Stimulated activated CD8-positive, alpha-beta memory T cell treated with anti-CD3 and anti-CD28 coated beads, Interleukin-12 subunit alpha, Interleukin-12 subunit beta, amount 100 ng/mL, for 24 hours (primary cell): Measurements from ENCODE around the gene HS3ST5.

Experiments
- DNase-seq: peaks from one replicate; pipeline ENCODE4 v3.0.0-alpha.2; 2020; ENCODE audit errors: extremely low read depth

HS3ST5 gene, protein sequence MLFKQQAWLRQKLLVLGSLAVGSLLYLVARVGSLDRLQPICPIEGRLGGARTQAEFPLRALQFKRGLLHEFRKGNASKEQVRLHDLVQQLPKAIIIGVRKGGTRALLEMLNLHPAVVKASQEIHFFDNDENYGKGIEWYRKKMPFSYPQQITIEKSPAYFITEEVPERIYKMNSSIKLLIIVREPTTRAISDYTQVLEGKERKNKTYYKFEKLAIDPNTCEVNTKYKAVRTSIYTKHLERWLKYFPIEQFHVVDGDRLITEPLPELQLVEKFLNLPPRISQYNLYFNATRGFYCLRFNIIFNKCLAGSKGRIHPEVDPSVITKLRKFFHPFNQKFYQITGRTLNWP

DNA sequence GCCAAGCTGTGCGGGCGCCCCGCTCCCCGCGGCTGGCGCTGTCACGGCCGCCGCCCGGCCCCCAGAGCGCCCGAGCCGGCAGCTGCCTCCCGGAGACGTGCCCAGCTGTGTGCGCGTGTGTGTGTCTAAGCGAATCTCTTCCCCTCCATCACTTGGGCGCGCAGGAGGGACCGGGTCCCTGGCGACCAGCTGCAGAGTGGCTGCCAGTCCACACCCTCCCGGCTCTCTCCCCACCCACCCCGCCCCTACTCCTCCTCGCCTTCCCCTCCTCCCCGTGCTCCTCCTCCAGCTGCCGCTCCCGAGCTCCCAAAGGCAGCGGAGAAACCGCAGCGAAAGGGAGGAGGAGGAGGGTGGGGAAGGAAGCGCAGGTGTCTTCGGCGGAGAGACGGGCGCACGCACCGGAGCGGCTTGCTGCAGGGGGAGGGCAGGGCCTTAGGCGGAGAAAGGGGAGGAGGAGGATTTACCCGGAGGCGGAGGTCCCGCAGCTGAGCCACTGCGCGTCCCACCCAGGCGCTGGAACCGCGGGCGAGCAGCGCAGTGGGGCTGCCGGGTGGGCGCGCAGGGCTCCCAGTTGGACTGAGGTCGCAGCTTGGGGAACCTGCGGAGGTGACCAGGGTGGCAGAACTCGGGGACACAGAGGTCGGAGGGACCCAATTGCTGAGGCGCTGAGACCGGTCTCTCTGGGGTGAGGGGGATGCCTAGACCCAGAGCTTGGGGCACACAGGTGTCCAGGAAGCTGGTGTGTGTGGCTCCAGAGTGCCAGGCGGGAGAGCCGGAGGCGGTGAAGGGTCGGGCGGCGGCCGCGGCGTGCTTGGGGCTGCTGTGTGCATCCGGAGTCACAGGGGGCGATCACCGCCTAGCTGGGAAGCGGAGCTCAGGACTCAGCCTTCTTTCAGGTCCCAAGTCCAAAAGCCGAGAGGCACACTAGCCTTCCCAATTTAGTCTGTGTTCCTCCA lies at the start of gene HS3ST5:
HS3ST5 (minus strand) TSS at position 198 of the 956 bp plus-strand sequence. CDS start 280,178 bp downstream, outside the sequence.
- no peak for DNase-seq

DNA sequence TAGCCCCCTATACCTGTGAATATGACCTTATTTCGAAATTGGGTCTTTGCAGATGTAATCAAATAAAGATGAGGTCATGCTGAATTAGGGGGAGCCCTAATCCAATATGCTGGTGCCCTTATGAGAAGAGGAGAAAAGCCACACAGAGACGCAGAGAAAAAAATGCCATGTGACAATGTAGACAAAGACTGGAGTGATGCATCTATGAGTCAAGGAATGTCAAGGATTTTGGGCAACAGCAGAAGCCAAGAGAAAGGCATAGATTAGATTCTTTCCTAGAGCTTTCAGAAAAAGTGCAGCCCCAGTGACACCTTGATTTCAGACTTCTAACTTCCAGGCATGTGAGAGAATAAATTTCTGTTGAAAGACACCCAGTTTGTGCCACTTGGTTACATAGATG lies 47.4 kb upstream of the HS3ST5 start:
- DNase-seq: no peak

DNA sequence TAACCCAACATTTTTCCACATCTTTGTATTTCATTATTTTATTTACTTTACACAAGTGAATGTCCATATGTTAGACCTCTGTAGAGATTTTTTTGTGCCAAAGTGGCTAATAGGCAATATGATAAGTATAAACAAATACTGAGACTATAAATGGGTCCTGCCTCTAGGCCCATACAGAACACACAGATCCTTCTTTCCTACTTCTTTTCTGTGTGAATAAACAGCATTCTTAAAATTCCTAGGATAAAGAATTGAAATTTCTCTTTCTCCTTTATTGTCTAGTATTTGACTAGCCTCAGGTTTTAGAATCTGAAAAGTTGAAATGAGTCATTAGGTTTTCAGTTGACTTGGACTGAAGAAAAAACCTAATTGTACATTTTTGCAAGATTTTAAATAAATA lies 46.3 kb upstream of the HS3ST5 start:
- no peak for DNase-seq

DNA sequence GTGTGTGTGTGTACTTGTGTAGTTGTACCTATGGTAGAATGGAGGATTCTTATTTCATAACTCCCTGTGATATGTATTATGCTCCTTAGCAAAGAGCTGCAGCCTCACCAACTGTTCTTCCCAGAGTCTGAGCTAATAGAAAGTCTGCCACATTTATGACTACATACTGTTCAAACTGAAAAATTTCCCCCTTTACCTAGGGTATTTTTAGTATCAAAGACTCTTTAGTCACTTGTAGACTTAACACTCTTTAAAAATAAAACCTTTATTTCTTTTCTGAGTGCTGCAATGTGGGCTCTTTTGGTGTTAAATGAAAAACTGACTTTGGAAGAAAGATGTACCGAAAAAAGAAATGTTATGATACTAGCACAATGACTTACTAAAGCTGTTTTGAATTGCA lies 39.6 kb upstream of the HS3ST5 start:
- no peak for DNase-seq

DNA sequence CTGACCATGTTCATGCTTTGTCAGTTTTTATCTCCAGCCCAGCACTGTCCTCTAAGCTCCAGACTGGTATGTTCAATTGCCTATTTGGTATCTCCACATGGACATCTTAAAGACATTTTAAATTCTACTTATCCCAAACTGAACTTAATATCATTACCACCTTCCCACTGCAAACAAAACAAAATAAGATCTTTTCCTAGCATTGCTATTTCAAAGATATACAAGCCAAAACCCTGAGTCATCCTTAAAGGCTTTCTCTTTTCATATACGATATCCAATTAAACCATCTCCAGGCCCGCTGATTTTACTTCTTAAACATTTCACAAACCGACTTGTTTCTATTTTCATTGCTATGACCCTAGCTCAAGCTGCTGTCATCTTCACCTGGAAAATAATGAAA lies 35.1 kb upstream of the HS3ST5 start:
- no peak for DNase-seq

DNA sequence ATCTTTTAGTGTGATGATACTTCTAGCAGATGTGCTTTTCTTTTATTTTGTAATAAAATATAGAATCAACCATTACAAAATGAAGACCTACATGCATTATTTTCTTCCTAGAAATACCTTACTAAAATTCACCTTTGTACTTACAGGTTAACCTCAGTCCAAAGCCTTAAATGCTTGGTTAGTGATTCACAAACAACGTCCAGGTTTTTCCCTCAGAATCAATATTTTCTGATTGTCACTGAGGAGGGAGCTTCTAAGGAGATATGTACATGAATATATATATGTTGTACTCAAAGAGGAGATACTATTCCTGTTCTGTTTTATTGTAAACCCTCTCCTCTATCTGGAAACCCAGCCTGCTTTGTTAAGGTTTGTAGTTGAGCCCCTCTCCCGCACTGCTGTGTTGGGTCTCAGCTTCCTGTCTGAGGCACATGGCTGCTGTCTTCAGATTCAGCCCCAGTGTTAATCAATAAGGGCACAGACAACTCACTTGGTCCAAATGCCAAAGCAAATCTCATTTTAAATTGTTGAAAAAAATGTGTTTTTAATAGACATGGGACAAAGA lies 33.9 kb upstream of the HS3ST5 start:
- no peak for DNase-seq

DNA sequence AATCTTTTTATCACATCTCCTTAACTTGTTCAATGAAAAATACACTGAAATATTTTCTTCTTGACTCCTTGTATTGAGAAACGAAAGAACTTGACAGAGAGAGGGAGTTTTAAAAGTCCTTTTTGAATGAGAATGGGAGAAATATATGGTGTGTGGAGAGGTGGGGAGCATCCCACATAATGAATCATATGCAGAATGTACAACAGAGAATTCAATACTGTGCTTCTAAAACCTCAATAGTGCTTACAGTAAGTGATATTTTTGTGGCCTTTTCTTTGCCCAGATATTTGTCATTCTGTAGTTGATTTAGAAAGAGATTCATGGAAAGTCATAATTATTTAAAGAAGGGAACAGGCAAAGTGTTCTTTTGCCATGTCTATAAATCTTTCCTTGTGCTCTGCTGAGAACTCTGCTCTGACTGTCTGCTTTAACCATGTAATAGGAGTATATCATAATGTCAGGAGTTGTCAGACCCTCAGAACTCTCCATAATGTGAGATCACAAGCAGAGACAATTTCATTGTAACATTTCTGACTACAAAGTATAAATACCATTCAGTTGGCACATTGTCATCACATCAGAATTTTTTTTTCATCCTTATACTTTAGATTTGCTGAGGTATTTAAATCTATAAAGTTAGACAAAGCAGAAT lies 32.8 kb upstream of the HS3ST5 start:
- DNase-seq: no peak

DNA sequence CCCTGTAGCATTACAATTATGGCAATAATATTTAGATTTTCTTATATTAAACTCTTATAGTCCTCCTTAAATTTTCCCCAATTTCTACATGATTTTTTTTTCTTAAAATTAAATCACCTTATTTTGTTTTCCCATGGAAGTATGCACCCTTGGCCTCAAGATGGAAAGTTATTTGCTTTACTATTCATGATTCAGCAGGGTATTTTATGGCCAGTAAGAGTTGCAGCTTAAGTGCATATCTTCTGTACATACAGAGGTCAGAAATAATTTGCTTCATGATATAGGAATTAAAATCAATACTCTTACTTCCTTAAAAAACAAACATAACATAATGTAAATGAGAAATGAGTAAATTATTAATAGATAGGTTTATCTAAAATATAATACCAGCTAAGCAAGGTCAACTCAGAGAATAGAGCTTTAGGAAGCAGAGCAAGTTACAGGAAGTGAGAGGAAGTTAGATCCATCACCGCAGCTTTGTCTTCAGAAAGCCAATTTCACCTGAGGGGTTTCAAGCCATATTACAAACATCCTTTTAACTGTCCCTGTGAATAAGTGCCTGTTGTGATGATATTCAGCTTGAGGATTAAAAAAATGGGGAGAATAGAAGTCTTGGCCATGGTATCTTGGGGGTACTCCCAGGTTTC lies 24.6 kb upstream of the HS3ST5 start:
- no peak for DNase-seq

DNA sequence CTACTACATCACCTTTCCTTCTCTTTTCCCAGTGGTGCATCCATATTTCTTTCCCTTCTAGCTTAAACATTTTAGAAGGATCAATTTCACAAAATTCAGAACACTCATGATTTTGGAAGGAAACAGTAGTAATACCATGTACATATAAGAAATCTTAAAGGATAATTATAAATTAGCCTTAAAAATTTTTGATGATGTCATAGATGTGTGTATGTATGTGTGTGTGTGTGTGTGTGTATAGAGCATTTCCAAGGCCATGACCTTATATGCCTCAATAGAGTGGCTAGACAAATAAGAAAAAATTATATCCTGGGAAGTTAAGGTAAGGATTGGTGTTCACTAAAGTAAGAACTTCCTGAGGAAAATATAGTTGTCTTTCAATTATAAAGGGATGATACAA lies 24.1 kb upstream of the HS3ST5 start:
- no peak for DNase-seq

DNA sequence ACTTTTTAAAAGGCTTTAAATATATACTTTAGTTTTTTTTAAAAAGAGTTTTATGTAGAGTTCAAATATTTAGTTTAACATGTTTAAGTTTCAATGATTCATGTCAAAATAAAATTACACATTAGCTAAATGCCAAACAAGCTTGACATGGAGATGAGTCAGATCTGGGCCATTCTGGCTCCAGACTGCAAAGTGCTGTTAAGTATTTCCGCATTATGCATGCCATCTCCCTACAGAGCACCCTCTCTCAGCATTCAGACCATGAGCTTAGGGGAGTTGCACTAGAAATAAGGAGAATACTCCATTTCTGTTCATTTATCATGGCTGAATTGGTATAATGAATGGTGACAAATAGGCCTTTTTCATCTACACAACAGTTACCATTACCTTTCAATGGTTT lies 21.5 kb upstream of the HS3ST5 start:
- no peak for DNase-seq

DNA sequence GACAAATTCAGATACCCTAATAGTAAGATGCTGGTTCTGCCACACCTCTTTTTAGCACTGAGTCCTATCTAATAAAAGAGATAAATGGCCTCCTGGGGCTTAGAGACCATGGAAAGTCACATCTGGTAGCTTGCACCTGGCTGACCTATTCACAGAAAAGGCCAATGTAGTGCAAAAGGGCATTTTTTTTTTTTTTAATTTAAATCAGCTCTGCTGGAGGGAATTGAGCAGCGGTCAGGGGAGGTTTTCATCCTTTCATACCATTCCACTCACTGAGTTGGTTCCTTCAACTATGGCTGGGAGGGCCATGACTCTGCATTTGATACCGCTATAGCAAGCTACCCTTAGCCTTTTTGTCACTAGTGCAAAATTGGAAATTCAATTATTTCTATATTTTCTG lies 20.1 kb upstream of the HS3ST5 start:
- no peak for DNase-seq

DNA sequence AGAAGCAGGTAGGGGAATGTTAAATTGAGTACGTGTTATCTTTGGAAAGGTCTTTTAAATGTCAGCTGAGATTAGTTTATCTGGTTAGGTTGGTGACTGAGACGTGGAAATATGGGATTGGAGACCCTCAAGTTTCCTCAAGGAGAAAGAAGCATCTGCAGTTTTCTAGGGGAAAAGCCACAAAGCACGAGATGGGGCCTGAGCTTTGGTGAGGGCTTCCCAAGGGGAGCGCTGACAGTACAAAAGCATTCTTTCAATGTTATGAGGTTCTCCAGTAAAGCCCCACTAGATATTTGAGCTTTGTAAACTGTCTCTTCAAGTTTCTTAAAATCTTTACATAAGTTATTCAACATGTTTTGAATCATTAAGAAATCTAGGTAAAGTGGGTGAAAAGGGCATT lies 19.6 kb upstream of the HS3ST5 start:
- DNase-seq: no peak

DNA sequence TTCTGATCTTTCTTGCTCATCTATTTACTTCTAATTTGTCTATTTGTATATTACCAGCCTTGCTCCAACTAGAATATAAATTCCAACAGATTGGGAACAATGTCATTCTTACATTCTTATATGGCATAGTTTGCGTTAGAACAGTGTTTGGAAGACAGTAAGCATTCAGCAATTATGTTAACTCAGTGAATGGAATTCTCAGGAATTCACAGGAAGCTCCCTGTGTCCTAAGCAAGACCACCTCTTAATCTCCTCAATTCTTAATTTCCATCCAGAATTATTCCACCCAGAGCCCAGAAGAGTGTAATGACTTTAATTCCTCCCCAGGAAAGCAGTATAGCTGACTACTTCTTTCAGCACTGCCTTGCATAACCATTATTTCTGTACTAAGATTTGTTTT lies 18.2 kb upstream of the HS3ST5 start:
- no peak for DNase-seq

DNA sequence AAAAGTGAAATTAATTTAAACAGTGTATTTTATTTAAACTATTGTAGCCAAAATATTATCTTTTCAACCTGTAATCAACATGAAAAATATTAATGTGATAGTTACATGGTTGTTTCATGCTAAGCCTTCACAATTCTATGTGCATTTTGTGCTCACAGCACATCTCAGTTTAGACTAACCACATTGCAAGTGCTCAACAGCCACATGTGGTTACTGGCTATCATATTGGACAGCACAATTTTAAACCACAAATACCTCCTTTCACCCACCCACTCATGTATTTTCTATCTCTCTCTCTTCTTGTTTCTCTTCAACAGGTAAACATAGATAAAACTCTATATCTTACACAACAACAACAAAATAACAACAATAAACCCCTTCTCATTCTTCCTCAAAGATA lies 12.5 kb upstream of the HS3ST5 start:
- DNase-seq: no peak

DNA sequence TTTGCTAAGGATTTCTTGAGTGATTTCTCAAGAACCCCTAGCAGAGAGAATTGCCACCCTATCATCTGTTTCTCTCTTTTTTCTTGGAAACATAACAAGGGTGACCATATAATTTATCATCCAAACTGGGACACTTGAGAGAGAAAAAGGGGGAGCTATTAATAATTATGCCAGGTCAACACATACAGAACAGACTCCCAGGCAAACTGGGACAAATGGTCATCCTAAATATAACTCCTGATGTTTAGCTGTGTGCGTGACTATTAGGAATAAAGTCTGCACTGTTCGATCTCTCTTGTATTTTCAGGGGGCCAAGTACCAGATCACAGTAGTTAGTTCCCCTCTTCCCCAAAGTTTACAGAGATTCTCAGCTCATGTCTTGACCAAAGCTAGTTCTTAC lies 11.7 kb upstream of the HS3ST5 start:
- no peak for DNase-seq

DNA sequence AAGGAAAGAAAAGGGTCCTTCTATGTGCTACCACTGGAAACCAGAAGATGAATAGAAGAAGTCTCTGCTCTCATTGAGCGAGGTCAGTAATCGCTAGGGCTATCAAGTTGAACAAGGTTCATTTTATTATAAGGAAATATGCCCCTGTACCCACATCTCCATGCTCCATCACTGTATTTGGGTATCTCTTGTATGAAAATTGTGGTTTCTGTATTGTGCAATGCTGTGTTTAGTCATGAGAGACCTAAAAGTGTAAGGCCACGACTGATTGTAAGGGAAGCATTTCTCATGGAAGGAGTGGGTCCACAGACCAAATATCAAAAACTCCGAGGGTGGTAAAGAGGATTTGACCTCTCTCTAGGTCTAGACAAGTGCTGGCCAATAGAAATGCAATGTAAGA lies 3.6 kb upstream of the HS3ST5 start:
- no peak for DNase-seq

DNA sequence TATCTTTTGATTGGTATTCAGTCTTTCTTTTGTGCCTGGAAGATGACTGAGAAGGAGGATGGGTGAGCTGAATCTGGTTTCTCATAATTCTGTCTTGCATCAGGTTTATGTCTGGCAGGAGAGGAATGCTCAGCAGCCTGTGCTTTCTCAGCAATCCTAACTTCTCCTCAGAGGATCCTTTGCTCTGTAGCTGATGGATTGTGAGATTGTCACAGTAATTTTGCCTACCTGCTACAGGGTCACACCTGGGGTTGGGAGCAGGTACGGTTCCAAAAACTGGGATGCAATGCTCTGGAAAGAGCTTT lies 2.1 kb upstream of the HS3ST5 start:
- DNase-seq: no peak

DNA sequence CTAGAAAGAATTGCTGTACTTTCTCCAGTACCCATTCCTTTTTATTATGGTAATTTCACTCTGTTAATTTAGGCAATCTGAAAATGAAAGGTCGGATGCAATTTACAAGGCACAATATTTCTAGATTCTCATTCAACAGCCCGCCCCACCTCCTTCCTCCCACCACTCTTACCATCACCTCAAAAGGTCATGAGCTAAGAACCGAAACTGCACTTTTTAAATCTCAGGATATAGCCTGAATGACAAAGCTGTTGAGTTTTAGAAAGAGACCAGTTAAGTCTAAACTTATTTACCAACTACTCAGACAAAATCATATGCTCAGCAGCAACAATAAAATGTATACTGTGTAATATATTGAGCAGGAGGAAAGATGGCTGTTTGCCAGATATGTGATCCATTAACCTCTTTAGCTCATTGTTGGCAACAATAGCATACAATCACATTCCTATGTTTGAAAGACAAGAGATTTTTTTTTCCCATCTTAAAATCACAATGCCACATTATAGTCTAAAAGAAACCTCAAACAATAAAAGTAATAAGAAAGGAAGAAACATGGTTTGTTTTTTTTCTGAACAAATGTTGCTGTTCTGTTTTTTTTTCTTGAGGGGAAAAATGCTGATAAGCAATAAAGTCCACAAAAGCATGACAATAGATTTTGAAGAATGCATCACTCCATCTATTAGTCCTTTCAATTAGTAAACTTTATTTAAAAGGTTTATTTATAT lies 1.6 kb upstream of the HS3ST5 start:
- DNase-seq: no peak

DNA sequence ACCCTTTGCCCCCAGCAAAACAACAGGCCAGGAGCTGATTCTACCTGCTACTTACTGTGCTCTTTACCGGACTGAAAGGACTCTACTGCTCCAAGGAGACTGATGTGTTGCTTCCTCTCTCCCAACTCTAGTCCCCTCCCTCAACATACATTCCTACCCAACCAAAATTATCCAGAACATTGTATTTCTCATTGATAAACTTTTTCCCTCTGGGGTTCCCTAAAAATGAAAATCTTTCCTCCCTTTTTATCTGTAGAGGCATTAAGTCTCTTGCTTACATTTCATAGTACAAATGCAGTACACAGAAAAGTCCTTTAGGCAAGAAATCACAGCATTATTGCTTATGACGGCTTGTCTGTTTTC lies 940 bp upstream of the HS3ST5 start:
- no peak for DNase-seq

DNA sequence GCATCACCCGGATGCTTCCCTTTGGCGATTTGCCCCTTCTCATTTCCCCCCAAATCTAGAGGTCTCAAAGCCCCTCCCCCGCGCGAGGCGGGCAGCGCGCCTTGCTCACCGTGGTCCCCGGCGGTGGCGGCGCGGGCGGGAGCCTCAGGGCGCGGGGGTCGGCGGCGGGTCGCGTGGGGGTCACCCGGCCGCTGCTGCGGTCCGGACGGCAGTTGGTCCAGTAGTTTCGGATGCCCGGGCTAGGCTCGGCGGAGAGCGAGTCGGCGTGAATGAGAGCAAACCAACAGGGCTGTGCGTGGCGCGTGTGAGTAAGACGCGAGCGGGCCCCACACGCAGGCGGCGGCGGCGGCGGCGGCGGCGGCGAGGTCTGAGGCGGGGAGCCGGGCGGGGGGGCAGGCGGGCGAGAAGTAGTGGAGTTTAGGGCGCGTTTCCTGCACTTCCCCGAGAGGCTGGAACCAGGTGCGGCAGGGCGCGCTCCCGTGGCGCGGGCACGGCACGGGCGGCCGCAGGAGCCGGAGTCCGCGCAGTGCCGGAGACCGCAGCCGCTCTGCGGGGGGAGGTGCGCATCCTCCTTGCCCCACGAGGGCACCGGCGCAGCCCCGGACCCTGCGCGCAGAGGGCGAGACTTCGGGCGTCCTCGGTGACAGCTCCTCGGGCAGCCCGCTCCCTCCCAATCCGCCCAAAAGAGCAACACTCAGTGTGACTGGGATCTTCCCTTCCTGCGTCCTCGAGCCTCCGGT lies 567 bp downstream of the HS3ST5 start:
- DNase-seq: no peak

DNA sequence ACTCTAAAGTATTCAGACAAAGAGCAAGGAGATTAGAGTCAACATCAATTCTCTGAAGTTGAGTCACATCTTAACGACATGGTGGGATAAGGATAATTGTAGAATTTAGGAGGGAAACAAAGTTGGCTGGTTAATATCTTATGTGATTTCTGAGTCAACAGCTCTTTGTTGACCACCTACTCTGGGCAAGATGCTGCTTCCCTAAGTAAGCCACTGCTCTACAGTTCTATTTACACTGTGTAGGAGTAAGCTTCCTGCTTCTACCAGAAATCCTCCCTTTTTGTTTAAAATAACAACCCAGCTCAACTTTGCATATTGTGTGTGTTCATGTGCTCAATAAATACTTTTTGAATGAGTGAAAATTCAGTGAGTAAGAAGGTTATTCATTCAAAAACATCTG lies 3.1 kb downstream of the HS3ST5 start:
- DNase-seq: no peak
